Adrenal gland (tissue), 12 donors: ENCODE data around the gene PBX1. TPM values are rescaled to one million over a fixed set of nuclear protein-coding genes. Genes with fewer than 3 reads are reported as not detected.

Source experiments
- DNase-seq, 7 donors: peaks; one replicate each; pipeline ENCODE4 v3.0.0-alpha.2; 2019 to 2020
- H3K27ac ChIP-seq, 5 donors: fragments of 200-600 bp; sonication (generic) in 4 of 5; 1 replicate in 3 of 5; 2 replicates in 2 of 5; pipeline versions ENCODE4 v1.5.1 to v1.8.0; 2016 to 2020; ENCODE audit warnings: mild to moderate bottlenecking in 1 of 5
- H3K27me3 ChIP-seq: fragments of 200-600 bp; 2 replicates; pipeline ENCODE4 v1.8.0; 2021
- H3K36me3 ChIP-seq, 2 donors: fragments of 200-600 bp; replicated peaks in 1 of 2; 1 replicate in 1 of 2; 2 replicates in 1 of 2; pipeline versions ENCODE4 v1.5.1 to v1.8.0; 2018 to 2022
- H3K4me1 ChIP-seq, 2 donors: fragments of 200-600 bp; replicated peaks in 1 of 2; 1 replicate in 1 of 2; 2 replicates in 1 of 2; pipeline versions ENCODE4 v1.5.1 to v1.8.0; 2018 to 2021
- H3K4me3 ChIP-seq, 4 donors: fragments of 200-600 bp; sonication (generic) in 3 of 4; one replicate each; pipeline ENCODE4 v1.5.1; 2016 to 2018
- H3K9me3 ChIP-seq, 3 donors: fragments of 200-600 bp; sonication (generic) in 1 of 3; replicated peaks in 1 of 3; 1 replicate in 2 of 3; 2 replicates in 1 of 3; pipeline versions ENCODE4 v1.5.1 to v1.8.0; 2016 to 2021
- POLR2A ChIP-seq, 2 donors: fragments of 450-650 bp; IDR thresholded peaks; one replicate each; pipeline ENCODE4 v1.6.1; 2017; ENCODE audit warnings: antibody characterized with exemption in 2 of 2, mild to moderate bottlenecking in 2 of 2, moderate library complexity in 1 of 2
- WGBS, 4 donors: extraction: QIAGEN DNeasy Blood & Tissue Kit in 2 of 4; methylation state at CpG; one replicate each; pipeline versions ENCODE4 v1.1.5 to v1.1.7; 2013 to 2017; 5-methylcytosine and 5-hydroxymethylcytosine counted together
- intact Hi-C, 2 donors: fragments of 100-400 bp; cut with DNase I; formaldehyde crosslinking; loops; one replicate each; pipeline versions ENCODE4 v1.14.1 to v1.15.0; 2022 to 2023
- polyA plus RNA-seq, 3 donors: library from polyadenylated mRNA; stranded (reverse); fragments of 200-250 nt in 2 of 3; fragments of 350-450 nt in 1 of 3; fragmentation: Illumina TruSeq in 1 of 3; extraction: RNeasy Lipid Tissue Mini Kit (QIAGEN cat#74804) in 1 of 3; gene quantifications; one replicate each; pipeline ENCODE4 v1.2.3, GENCODE V29; 2013 to 2014
- total RNA-seq, 9 donors: library from RNA; depleted of rRNA in 4 of 9; stranded (reverse); fragments of >200 nt in 4 of 9; fragments of 120-200 nt in 1 of 9; fragmentation: NEBNext Ultra II Directional in 1 of 9; extraction: Animal tissue kit (Norgen Biotek cat#: 25700) in 1 of 9; gene quantifications; one replicate each; pipeline versions ENCODE4 v1.1.0 to v1.2.4, GENCODE V29; 2013 to 2023
- TF ChIP-seq, protein P1 (sequence below), 6 experiments: fragments of 450-650 bp in 4 of 6; fragments of 200-600 bp in 2 of 6; sonication (generic) in 1 of 6; IDR thresholded peaks; 1 replicate in 5 of 6; 2 replicates in 1 of 6; pipeline versions ENCODE4 v1.5.1 to v1.8.0; 2016 to 2021; ENCODE audit warnings: antibody characterized with exemption in 6 of 6, mild to moderate bottlenecking in 2 of 6, moderate library complexity in 1 of 6
- donor health status: healthy with polysubstance abuse.
- donor health status: Bipolar disorder and iron deficiency.
- donor health status: DM: yes; HTN: yes; CAD: no.
- donor health status: DM: no; HTN: no; CAD: no.
- donor health status: DM: no; HTN: no; CAD: no.
- donor health status: DM: yes; HTN: yes; CAD: no.

Gene PBX1
- total and polyA plus RNA-seq, 12 donors: 13.0 to 294 (median 99.3) TPM

DNA sequence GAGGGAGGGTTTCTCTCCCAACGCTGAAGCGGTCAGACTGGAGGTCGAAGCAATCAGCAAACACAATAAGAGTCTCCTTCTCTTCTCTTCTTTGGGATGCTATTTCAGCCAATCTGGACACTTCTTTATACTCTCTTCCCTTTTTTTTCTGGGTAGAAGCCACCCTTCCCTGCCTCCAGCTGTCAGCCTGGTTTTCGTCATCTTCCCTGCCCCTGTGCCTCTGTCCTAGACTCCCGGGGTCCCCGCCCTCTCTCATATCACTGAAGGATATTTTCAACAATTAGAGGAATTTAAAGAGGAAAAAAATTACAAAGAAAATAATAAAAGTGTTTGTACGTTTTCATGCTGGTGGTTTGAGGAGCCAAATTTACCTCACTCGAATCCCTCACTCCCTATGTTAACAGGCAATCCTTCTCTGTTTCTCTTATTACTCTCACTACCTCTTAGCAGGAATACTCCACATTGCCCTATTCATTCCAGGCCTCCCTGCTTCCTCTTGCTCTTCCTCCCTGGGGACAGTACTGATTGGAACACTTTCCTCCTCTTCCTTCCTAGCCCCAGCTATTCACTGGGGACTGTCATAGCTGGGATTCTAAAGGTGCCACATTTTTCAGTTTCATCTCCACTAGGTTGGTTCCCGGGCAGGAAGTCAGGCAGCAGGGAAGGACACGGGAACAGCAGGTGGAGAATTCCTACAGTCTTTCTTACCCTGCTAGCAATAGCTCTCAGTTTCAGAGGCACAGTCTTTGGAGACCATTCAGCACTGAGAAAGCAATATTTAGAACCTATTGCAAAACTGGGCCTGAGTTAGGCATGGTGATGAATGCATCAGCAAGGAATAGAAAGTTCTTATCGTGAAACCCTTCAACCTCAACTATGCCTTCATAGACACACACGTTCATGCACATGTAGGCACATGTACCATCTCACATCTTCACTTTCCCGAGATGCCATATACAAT, 288.0 kb downstream of the PBX1 start:
- no peak for DNase-seq
- intact Hi-C loops: no loop called here
- WGBS, 4 donors: 86 to 90% (median 87%) methylated on average over 13 of the region's 13 CpGs

DNA sequence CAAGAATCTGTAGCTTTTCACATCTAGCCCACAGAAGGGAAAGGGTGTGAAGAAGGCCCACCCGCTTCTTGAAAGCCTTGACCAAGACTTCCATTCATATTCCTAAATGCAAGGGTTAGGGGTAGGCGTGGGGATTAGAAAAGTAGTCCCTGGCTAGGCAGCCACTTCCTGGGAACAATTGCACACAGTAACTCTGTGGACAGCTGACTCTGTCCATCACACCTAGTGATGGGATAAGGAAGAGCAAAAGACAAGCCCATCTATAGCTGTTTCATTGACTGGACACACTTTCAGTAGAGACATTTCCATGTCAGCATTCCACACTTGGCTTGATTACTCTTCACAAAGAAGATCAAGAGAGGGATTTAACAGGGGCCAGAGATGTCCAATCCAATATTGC, 294.2 kb downstream of the PBX1 start:
- no peak overlapping the region for H3K27ac ChIP-seq
- no peak for DNase-seq
- H3K9me3 ChIP-seq: no peaks in the 10 kb centered on the region
- H3K36me3 ChIP-seq: no peaks in the 10 kb centered on the region
- no peak overlapping the region for H3K4me3 ChIP-seq
- intact Hi-C loops: no loop called here
- WGBS, 4 donors: 94 to 98% (median 96%) methylated on average over 2 of the region's 2 CpGs
- no peak for TF ChIP-seq POLR2A (IDR thresholded peaks at IDR 0.05)
- TF ChIP-seq, protein P1, sequence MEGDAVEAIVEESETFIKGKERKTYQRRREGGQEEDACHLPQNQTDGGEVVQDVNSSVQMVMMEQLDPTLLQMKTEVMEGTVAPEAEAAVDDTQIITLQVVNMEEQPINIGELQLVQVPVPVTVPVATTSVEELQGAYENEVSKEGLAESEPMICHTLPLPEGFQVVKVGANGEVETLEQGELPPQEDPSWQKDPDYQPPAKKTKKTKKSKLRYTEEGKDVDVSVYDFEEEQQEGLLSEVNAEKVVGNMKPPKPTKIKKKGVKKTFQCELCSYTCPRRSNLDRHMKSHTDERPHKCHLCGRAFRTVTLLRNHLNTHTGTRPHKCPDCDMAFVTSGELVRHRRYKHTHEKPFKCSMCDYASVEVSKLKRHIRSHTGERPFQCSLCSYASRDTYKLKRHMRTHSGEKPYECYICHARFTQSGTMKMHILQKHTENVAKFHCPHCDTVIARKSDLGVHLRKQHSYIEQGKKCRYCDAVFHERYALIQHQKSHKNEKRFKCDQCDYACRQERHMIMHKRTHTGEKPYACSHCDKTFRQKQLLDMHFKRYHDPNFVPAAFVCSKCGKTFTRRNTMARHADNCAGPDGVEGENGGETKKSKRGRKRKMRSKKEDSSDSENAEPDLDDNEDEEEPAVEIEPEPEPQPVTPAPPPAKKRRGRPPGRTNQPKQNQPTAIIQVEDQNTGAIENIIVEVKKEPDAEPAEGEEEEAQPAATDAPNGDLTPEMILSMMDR (IDR thresholded peaks at IDR 0.05): no peak
- no peaks in the 10 kb centered on the region for H3K4me1 ChIP-seq
- no peaks in the 10 kb centered on the region for H3K27me3 ChIP-seq

More for the DNA sequence above, 288.0 kb downstream of the PBX1 start:
- no peaks in the 10 kb centered on the region for H3K27me3 ChIP-seq
- H3K36me3 ChIP-seq: peaks cover 0 to 13% of the 10 kb centered on the region in 2 donors
- peaks cover 0 to 13% of the 10 kb centered on the region in 2 donors for H3K4me1 ChIP-seq
- no peak overlapping the region for H3K4me3 ChIP-seq
- H3K27ac ChIP-seq: no peak overlapping the region
- no peaks in the 10 kb centered on the region for H3K9me3 ChIP-seq
- TF ChIP-seq, protein P1 (IDR thresholded peaks at IDR 0.05): no peak
- TF ChIP-seq POLR2A (IDR thresholded peaks at IDR 0.05): no peak

DNA sequence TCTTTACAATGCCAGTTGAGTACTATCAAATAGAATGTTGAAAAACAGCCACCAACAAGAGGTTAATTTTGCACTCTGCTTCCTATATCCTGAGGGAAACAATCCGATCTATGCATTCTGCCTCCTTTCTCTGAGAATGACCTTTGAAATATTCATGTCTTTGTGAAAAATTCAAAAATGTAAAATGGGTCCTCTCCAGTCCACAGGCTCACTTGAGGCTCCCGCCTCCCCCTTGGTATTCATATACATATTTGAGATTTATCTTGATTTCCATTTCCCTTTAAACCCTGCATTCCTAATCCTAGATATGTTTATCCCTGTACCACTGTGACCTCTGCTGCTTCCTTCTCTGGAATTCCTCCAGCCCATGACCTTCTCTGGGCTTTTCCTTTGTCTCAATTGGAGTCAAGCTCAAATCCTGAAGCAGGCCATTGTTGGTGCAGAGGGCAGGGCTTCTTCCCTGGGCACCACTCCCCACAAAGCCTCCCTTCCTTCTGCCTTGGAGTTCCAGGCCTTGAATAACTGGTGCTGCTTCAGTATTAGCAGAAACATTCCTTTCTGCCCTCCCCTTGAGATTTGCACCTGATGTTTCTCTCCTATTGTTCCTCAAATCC, 296.8 kb downstream of the PBX1 start:
- Histone ChIP-seq H3K9me3 (no peaks in the 10 kb centered on the region), H3K4me3 (no peak overlapping the region), H3K27ac (no peak overlapping the region), H3K36me3 (no peaks in the 10 kb centered on the region), H3K27me3 (no peaks in the 10 kb centered on the region), H3K4me1 (no peaks in the 10 kb centered on the region)
- TF ChIP-seq, protein P1 (IDR thresholded peaks at IDR 0.05): no peak
- TF ChIP-seq POLR2A (IDR thresholded peaks at IDR 0.05): no peak
- intact Hi-C loops: no loop called here
- no peak for DNase-seq
- 67 to 76% (median 73%) methylated on average over 2 of the region's 2 CpGs for WGBS, 4 donors

DNA sequence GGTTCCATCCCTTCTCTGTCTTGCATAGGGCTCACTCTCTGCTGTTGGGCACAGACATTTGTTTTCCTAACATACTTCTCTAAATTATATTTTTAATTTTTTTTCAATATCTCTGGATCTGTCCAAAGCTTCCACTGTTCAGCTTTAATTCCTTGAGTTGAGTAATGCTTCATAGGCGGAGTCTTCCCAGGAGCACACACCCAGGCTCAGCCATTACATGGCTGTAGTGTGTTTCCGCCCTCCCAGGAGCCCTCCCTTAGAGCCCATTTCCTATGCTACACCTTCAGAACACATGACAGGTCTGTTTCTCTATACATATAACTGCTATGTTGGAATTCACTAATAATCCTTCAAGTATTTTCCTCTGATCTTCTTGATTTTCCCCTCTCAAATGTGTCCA, 297.4 kb downstream of the PBX1 start:
- no peak for TF ChIP-seq POLR2A (IDR thresholded peaks at IDR 0.05)
- TF ChIP-seq, protein P1 (IDR thresholded peaks at IDR 0.05): no peak
- H3K27ac ChIP-seq: no peak overlapping the region
- no peak overlapping the region for H3K4me3 ChIP-seq
- no peak for DNase-seq
- no peaks in the 10 kb centered on the region for H3K9me3 ChIP-seq
- H3K27me3 ChIP-seq: no peaks in the 10 kb centered on the region
- no peaks in the 10 kb centered on the region for H3K4me1 ChIP-seq
- 90 to 100% (median 97%) methylated on average over 2 of the region's 2 CpGs for WGBS, 4 donors
- no peaks in the 10 kb centered on the region for H3K36me3 ChIP-seq
- intact Hi-C loops: no loop called here
